Cardiac muscle cell (in vitro differentiated cells and primary cell): ENCODE results near the gene MYO1E. TPM values are rescaled to one million over a fixed set of nuclear protein-coding genes. Genes with fewer than 3 reads are reported as not detected.

Experiments used
- DNase-seq, 2 donors: peaks; one replicate each; pipeline versions ENCODE4 v3.0.0 to v3.0.0-alpha.2; 2010 to 2017; ENCODE audit warnings: low read depth in 1 of 2, low spot score in 1 of 2
- H3K27ac ChIP-seq: fragments of 200-600 bp; sonication (generic); 2 replicates; pipeline ENCODE4 v1.5.1; 2016
- H3K27me3 ChIP-seq: fragments of 200-600 bp; sonication (generic); 2 replicates; pipeline ENCODE4 v1.6.0; 2016; ENCODE audit warnings: control low read depth
- H3K36me3 ChIP-seq: fragments of 200-600 bp; sonication (generic); 2 replicates; pipeline ENCODE4 v1.5.1; 2016; ENCODE audit warnings: control low read depth
- H3K4me1 ChIP-seq: fragments of 200-600 bp; sonication (generic); 2 replicates; pipeline ENCODE4 v1.8.1; 2017; ENCODE audit warnings: low read depth, mild to moderate bottlenecking, mixed run types
- H3K4me3 ChIP-seq: fragments of 200-600 bp; sonication (generic); 2 replicates; pipeline ENCODE4 v1.5.1; 2016; ENCODE audit warnings: mild to moderate bottlenecking
- H3K9me3 ChIP-seq: fragments of 200-600 bp; sonication (generic); 2 replicates; pipeline ENCODE4 v1.5.1; 2017; ENCODE audit warnings: low read depth, mild to moderate bottlenecking, control low read depth
- polyA plus RNA-seq: library from polyadenylated mRNA; unstranded; fragments of >200 nt; fragmentation: Nextera tagmentation; extraction: Ambion mirVana; gene quantifications from 2 replicates; pipeline ENCODE4 v1.2.1, GENCODE V29; 2016
- total RNA-seq: library from RNA; depleted of rRNA; stranded (reverse); fragments of >200 nt; gene quantifications from 2 replicates; pipeline ENCODE4 v1.2.3, GENCODE V29; 2016
- TF ChIP-seq, protein P1 (sequence below): IDR thresholded peaks from 2 replicates; pipeline ENCODE4 v1.5.1; 2012; ENCODE audit warnings: low read depth, mild to moderate bottlenecking, low read length

The MYO1E gene
- total and polyA plus RNA-seq, 2 experiments from 2014 or later = 22.0 to 27.7 TPM

DNA sequence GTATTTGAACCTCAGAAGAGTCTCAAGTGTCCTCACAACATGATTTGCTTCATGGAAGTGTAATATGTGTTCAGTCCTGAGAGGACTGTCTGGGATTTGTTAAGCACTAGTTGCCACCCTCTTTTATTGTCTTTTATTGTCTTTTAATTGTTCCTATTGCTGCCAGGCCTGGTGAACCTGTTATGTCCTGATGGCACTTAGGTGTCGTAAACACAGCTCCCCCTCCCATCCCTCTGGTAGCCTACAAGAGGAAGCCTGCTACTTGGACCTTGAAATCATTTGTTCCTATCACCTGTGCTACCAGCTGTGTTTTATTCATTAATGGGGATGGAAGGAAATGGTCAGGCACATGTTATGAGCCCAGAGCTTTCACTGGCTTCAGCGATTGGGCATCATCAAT, 248.4 kb downstream of the MYO1E start:
- H3K4me1 ChIP-seq = no peaks in the 10 kb centered on the region
- H3K27ac ChIP-seq = no peak overlapping the region
- TF ChIP-seq, protein P1, sequence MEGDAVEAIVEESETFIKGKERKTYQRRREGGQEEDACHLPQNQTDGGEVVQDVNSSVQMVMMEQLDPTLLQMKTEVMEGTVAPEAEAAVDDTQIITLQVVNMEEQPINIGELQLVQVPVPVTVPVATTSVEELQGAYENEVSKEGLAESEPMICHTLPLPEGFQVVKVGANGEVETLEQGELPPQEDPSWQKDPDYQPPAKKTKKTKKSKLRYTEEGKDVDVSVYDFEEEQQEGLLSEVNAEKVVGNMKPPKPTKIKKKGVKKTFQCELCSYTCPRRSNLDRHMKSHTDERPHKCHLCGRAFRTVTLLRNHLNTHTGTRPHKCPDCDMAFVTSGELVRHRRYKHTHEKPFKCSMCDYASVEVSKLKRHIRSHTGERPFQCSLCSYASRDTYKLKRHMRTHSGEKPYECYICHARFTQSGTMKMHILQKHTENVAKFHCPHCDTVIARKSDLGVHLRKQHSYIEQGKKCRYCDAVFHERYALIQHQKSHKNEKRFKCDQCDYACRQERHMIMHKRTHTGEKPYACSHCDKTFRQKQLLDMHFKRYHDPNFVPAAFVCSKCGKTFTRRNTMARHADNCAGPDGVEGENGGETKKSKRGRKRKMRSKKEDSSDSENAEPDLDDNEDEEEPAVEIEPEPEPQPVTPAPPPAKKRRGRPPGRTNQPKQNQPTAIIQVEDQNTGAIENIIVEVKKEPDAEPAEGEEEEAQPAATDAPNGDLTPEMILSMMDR = no peak
- H3K4me3 ChIP-seq = no peak overlapping the region
- no peaks in the 10 kb centered on the region for H3K27me3 ChIP-seq
- no peaks in the 10 kb centered on the region for H3K36me3 ChIP-seq
- no peaks in the 10 kb centered on the region for H3K9me3 ChIP-seq
- no peak for DNase-seq

DNA sequence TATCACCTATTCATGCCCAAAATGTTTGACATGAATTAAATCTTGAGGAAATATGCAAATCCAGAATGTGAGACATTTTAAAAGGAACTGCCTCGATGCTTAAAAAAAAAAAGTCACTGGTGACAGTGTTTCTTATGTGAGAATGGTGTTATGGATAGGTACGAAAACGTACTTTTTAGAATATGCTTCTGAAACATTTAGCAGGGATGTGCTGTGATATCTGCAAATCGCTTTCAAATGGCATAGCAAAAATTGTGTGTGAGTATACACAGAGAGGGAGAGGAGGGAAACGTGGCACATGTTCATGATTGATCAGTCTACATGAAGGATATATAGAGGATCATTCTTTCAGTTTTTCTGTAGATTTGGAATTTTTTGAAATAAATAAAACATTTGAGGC, 251.7 kb downstream of the MYO1E start:
- Histone ChIP-seq H3K27me3 (no peaks in the 10 kb centered on the region), H3K36me3 (peaks cover 15% of the 10 kb centered on the region), H3K4me3 (no peak overlapping the region), H3K9me3 (no peaks in the 10 kb centered on the region), H3K4me1 (no peaks in the 10 kb centered on the region), H3K27ac (no peak overlapping the region)
- DNase-seq = no peak
- TF ChIP-seq, protein P1 = no peak

DNA sequence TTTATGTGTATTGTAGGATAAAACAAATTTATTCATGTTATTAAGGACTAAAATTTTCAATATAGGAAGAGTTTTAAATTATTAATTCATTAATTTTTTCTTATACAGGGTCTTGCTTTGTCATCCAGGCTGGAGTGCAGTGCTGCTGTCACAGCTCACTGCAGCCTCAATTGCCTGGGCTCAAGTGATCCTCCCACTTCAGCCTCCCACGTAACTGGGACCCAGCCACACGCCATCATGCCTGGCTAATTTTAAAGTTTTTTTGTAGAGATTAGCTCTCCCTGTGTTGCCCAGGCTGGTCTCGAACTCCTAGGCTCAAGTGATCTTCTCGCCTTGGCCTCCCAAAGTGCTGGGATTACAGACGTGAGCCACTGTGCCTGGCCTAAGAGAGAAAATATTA, 253.0 kb downstream of the MYO1E start:
- TF ChIP-seq, protein P1 = no peak
- Histone ChIP-seq H3K27ac (no peak overlapping the region), H3K4me1 (no peaks in the 10 kb centered on the region), H3K27me3 (no peaks in the 10 kb centered on the region), H3K36me3 (peaks cover 16% of the 10 kb centered on the region), H3K9me3 (no peaks in the 10 kb centered on the region), H3K4me3 (no peak overlapping the region)
- DNase-seq = no peak

DNA sequence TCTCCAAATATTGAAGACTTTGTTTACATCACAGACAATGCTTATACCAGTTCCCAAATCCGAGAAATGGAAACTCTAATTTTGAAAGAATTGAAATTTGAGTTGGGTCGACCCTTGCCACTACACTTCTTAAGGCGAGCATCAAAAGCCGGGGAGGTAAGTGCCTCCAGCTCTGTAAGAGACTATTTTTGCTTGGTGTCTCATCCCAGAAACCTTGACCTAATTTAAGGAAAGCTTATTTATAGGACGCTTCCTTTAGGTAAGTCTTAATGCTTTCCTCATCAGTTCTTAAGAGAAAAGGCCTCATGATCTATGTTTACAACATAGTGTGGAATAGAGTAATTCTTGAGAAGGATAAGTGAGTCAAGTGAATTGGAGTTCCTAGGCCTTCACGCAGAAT, 255.9 kb downstream of the MYO1E start:
- Histone ChIP-seq H3K27ac (no peak overlapping the region), H3K9me3 (no peaks in the 10 kb centered on the region), H3K36me3 (peaks cover 21% of the 10 kb centered on the region), H3K27me3 (no peaks in the 10 kb centered on the region), H3K4me3 (no peak overlapping the region), H3K4me1 (no peaks in the 10 kb centered on the region)
- no peak for DNase-seq
- TF ChIP-seq, protein P1 = no peak

DNA sequence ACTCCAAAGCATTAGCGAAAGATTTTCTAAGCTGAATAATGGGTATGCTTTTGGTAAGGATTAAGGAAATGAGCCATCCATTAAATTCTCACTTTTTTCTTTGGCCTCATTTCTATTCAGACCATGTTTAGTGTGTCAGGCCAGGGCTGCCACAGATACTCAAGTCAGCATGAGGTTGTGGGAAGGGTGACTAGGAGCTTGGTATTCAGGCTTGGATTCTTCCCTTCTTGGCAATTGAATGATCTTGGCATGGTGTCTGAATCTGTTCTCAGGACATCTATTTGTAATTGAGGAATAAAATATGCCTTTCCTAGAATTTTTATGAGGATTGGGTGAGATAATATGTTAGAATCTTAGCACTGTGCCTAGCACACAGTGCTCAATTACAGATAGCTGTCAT, 256.5 kb downstream of the MYO1E start:
- H3K9me3 ChIP-seq = no peaks in the 10 kb centered on the region
- no peaks in the 10 kb centered on the region for H3K27me3 ChIP-seq
- peaks cover 21% of the 10 kb centered on the region for H3K36me3 ChIP-seq
- TF ChIP-seq, protein P1 = no peak
- DNase-seq = peak in 1 of 2 donors; percentile 7
- no peaks in the 10 kb centered on the region for H3K4me1 ChIP-seq
- no peak overlapping the region for H3K27ac ChIP-seq
- H3K4me3 ChIP-seq = no peak overlapping the region

DNA sequence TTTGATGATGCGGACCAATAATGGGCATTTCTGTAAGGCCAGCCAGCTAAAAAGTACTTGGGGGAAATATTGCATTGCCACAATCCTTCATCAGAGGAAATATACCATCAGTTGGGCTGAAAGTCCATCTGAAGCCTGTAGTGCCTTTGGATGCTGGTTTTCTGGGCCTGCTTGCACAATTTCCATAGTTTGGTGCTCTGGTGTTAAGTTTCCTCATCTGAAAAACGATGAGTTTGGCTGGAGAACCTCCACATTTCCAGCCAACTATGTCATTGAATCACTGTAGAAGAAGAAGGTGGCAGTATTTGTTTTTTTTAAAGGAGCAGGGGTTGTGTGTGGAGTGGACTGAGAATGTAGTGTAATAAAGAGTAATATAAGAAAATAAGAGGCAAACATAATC, 257.6 kb downstream of the MYO1E start:
- Histone ChIP-seq H3K9me3 (no peaks in the 10 kb centered on the region), H3K4me1 (peaks cover 7% of the 10 kb centered on the region), H3K4me3 (no peak overlapping the region), H3K36me3 (peaks cover 21% of the 10 kb centered on the region), H3K27me3 (no peaks in the 10 kb centered on the region), H3K27ac (no peak overlapping the region)
- peak in 1 of 2 donors; percentile 4 for DNase-seq
- TF ChIP-seq, protein P1 = no peak
